Central memory CD8-positive, alpha-beta T cell (primary cell): ENCODE results near the gene DNLZ.

Experiments used
- ATAC-seq: fragments of 150-1000 bp; cut with Tn5 transposase; replicated peaks from 2 replicates; pipeline ENCODE4 v1.10.0; 2022; ENCODE audit warnings: mild to moderate bottlenecking, moderate FRiP score, moderate number of reproducible peaks; ENCODE audit not compliant: poor library complexity, severe bottlenecking; ENCODE audit errors: extremely low read depth
- DNase-seq, 2 donors: peaks; one replicate each; pipeline ENCODE4 v3.0.0; 2021; ENCODE audit warnings: low spot score in 2 of 2
- H3K27ac Mint-ChIP-seq: one replicate; pipeline ENCODE4 v1.8.0; 2022; ENCODE audit warnings: low read depth, mild to moderate bottlenecking, moderate library complexity, mixed read lengths
- H3K27me3 Mint-ChIP-seq: one replicate; pipeline ENCODE4 v1.8.0; 2022; ENCODE audit warnings: mixed read lengths
- H3K36me3 Mint-ChIP-seq: one replicate; pipeline ENCODE4 v1.8.0; 2022; ENCODE audit warnings: mild to moderate bottlenecking, moderate library complexity, mixed read lengths; ENCODE audit not compliant: insufficient read depth
- H3K4me1 Mint-ChIP-seq: one replicate; pipeline ENCODE4 v1.8.0; 2022; ENCODE audit warnings: mixed read lengths
- H3K4me3 Mint-ChIP-seq: one replicate; pipeline ENCODE4 v1.8.0; 2022; ENCODE audit warnings: mild to moderate bottlenecking, moderate library complexity, mixed read lengths
- H3K9me3 Mint-ChIP-seq: one replicate; pipeline ENCODE4 v1.8.0; 2022; ENCODE audit warnings: mixed read lengths

Gene DNLZ

DNA sequence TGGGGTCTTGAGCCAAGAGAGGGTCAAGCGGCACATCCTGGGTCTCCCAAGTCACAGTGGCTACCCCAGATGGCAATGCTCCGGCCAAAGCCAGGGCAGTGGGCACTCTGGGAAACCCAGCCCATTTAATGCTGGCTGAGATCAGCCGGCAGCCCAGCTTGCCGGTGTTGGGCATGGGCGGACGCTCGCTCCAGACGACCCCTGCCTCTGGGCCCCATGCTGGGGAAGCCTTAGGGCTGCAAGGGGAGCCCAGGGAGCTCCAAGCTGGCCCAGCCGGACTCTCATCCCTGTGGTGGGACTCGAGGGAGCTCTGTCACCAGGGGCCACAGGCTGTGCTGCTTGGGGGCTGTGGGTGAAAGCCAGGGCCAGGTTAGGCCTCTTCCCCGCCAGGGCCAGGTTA, 15.9 kb upstream of the DNLZ start:
- ATAC-seq (no peak), DNase-seq (no peak)
- H3K36me3 Mint-ChIP-seq: peaks cover 7% of the 10 kb centered on the region
- peaks cover 5% of the 10 kb centered on the region for H3K4me1 Mint-ChIP-seq
- no peaks in the 10 kb centered on the region for H3K9me3 Mint-ChIP-seq
- no peak overlapping the region for H3K27ac Mint-ChIP-seq
- no peaks in the 10 kb centered on the region for H3K27me3 Mint-ChIP-seq
- H3K4me3 Mint-ChIP-seq: no peak overlapping the region

DNA sequence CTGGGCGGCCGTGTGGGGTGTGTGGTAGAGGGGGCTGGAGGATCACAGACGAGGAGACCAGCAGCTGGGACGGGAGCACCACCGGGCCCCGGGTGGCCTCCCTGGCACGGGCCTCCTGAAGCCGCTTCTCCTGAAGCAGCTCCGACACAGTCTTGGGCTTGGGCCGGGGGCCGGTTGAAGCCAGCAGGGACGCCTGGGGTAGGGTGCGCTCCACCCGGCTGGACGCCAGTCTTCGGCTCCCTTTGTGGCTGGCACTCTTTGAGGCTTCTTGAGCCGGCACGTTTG, 15.4 kb upstream of the DNLZ start:
- DNase-seq (no peak), ATAC-seq (no peak)
- Mint-ChIP-seq H3K9me3 (no peaks in the 10 kb centered on the region), H3K27ac (no peak overlapping the region), H3K4me3 (no peak overlapping the region), H3K27me3 (no peaks in the 10 kb centered on the region), H3K36me3 (peaks cover 5% of the 10 kb centered on the region), H3K4me1 (peaks cover under 1% of the 10 kb centered on the region)

GRCh38 chr9:136378170-136379002, 14.8 kb upstream of the DNLZ start:
- Mint-ChIP-seq H3K27ac (no peak overlapping the region), H3K4me1 (no peaks in the 10 kb centered on the region), H3K4me3 (no peak overlapping the region), H3K36me3 (peaks cover 5% of the 10 kb centered on the region), H3K9me3 (no peaks in the 10 kb centered on the region), H3K27me3 (no peaks in the 10 kb centered on the region)
- DNase-seq (no peak), ATAC-seq (no peak)

GRCh38 chr9:136377341-136378169, 14.0 kb upstream of the DNLZ start:
- Mint-ChIP-seq H3K4me1 (no peaks in the 10 kb centered on the region), H3K27ac (no peak overlapping the region), H3K4me3 (no peak overlapping the region), H3K36me3 (peaks cover 5% of the 10 kb centered on the region), H3K9me3 (no peaks in the 10 kb centered on the region), H3K27me3 (no peaks in the 10 kb centered on the region)
- ATAC-seq (no peak), DNase-seq (no peak)

DNA sequence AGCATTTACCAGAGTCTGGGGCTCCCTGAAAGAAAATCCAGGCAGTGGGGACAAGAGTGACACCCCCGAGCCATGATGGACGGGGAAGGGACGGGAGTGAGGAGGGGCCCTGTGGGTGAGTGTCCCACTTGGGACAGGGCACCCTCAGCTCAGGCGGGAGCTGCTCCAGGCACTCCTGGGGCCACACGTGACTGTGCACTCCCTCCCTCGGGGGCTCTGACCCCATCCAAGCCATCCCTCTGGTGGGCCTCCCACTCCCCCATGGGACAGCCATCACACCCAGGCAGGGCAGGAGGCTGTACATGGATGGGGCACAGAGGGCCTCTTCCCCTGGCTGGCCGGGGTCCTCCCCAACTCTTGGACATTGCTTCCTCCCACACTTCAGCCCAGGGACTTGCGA, 12.9 kb upstream of the DNLZ start:
- Mint-ChIP-seq H3K4me1 (no peaks in the 10 kb centered on the region), H3K27ac (no peak overlapping the region), H3K36me3 (peaks cover 5% of the 10 kb centered on the region), H3K4me3 (no peak overlapping the region), H3K9me3 (no peaks in the 10 kb centered on the region), H3K27me3 (no peaks in the 10 kb centered on the region)
- DNase-seq: no peak
- ATAC-seq: no peak

- H3K9me3 Mint-ChIP-seq: no peaks in the 10 kb centered on the region
- DNase-seq (no peak), ATAC-seq (no peak)
- no peak overlapping the region for H3K4me3 Mint-ChIP-seq
- no peaks in the 10 kb centered on the region for H3K27me3 Mint-ChIP-seq
- H3K27ac Mint-ChIP-seq: no peak overlapping the region
- no peaks in the 10 kb centered on the region for H3K4me1 Mint-ChIP-seq
- H3K36me3 Mint-ChIP-seq: peaks cover 2% of the 10 kb centered on the region
Measured at GRCh38 chr9:136375096-136375495, 11.6 kb upstream of the DNLZ start.

DNA sequence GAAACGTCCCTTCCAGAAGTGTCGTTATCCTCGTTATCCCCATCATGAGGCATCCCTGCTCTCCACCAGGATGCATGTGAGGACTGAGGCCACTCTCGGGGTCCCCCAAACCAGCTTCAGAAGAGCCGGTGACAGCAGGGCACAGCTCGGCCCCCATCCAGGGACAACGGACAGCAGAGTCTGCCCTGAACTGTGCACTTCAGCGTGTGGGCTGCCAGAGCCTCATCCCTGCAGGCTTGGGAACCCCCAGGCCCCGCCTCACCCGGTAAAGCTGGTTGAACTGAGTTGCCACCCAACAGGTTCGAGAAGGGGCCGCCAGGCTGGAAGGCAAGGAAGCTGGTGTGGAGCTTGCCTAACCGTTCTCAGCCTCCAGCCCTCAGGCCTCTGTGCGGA, 10.6 kb upstream of the DNLZ start:
- Mint-ChIP-seq H3K4me3 (no peak overlapping the region), H3K36me3 (peaks cover 2% of the 10 kb centered on the region), H3K27ac (no peak overlapping the region), H3K9me3 (no peaks in the 10 kb centered on the region), H3K27me3 (no peaks in the 10 kb centered on the region), H3K4me1 (no peaks in the 10 kb centered on the region)
- DNase-seq: no peak
- ATAC-seq: no peak

GRCh38 chr9:136373300-136374182, 10.0 kb upstream of the DNLZ start, which contains the start of gene CARD9:
TSS of gene CARD9 (minus strand) at chr9:136373669. CDS start at chr9:136372078, 1,591 bp downstream.
- H3K27me3 Mint-ChIP-seq: no peaks in the 10 kb centered on the region
- no peaks in the 10 kb centered on the region for H3K9me3 Mint-ChIP-seq
- no peaks in the 10 kb centered on the region for H3K4me1 Mint-ChIP-seq
- DNase-seq: no peak
- H3K4me3 Mint-ChIP-seq: no peak within 1 kb of the TSS
- H3K27ac Mint-ChIP-seq: no peak within 1 kb of the TSS
- ATAC-seq: no peak
- H3K36me3 Mint-ChIP-seq: peaks cover 2% of the 10 kb centered on the region

GRCh38 chr9:136372561-136373299, 9.2 kb upstream of the DNLZ start:
- Mint-ChIP-seq H3K4me1 (no peaks in the 10 kb centered on the region), H3K27ac (no peak overlapping the region), H3K9me3 (no peaks in the 10 kb centered on the region), H3K27me3 (no peaks in the 10 kb centered on the region), H3K4me3 (no peak overlapping the region), H3K36me3 (peaks cover 2% of the 10 kb centered on the region)
- no peak for DNase-seq
- no peak for ATAC-seq

GRCh38 chr9:136372006-136372405, 8.5 kb upstream of the DNLZ start:
- Mint-ChIP-seq H3K27me3 (no peaks in the 10 kb centered on the region), H3K36me3 (no peaks in the 10 kb centered on the region), H3K4me1 (no peaks in the 10 kb centered on the region), H3K9me3 (no peaks in the 10 kb centered on the region), H3K27ac (no peak overlapping the region), H3K4me3 (no peak overlapping the region)
- no peak for DNase-seq
- no peak for ATAC-seq

DNA sequence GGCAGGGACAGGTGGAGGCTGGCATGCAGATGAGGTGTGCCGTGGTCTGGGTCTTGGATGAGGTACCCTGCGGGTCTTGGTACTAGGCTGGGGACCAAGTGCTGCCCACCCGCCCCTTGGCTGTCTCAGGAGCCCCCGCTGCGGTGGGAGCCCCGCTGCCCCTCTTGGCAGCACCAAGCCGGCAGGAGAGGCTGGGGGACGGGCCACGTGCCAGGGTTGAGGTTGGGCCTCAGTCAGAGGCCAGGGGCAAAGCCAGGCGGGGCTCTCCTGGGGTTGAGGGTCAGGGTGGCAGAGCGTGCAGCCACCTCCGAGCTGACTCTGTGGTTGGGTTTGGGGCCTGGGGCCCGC, 8.0 kb upstream of the DNLZ start:
- Mint-ChIP-seq H3K27ac (no peak overlapping the region), H3K4me1 (no peaks in the 10 kb centered on the region), H3K4me3 (no peak overlapping the region), H3K36me3 (no peaks in the 10 kb centered on the region), H3K27me3 (no peaks in the 10 kb centered on the region), H3K9me3 (no peaks in the 10 kb centered on the region)
- DNase-seq (no peak), ATAC-seq (no peak)
